GM10248 (cell line): ENCODE data around the gene PLSCR1.
A peak's percentile ranks its signal among the peaks of the same experiment; 100 is the strongest.

ENCODE experiments used
- CTCF ChIA-PET: fragments of 300-600 bp; sonication (Branson Sonifier 250); formaldehyde crosslinking; extraction: SDS; loops from one replicate; lab custom pipeline; 2021; ENCODE audit warnings: antibody characterized with exemption; lab: Yijun Ruan, JAX
- POLR2A ChIA-PET: fragments of 350-650 bp; sonication (Branson Sonifier 250); formaldehyde crosslinking; extraction: SDS; loops from one replicate; lab custom pipeline; 2020; ENCODE audit warnings: antibody characterized with exemption; lab: Yijun Ruan, JAX
- DNase-seq: peaks from one replicate; pipeline ENCODE4 v3.0.0; 2012; ENCODE audit errors: extremely low spot score
- CTCF ChIP-seq: IDR thresholded peaks from 2 replicates; pipeline ENCODE4 v1.5.1; 2012; ENCODE audit warnings: mild to moderate bottlenecking, low read depth; ENCODE audit errors: extremely low read depth, missing control alignments, control extremely low read depth

Gene PLSCR1

DNA sequence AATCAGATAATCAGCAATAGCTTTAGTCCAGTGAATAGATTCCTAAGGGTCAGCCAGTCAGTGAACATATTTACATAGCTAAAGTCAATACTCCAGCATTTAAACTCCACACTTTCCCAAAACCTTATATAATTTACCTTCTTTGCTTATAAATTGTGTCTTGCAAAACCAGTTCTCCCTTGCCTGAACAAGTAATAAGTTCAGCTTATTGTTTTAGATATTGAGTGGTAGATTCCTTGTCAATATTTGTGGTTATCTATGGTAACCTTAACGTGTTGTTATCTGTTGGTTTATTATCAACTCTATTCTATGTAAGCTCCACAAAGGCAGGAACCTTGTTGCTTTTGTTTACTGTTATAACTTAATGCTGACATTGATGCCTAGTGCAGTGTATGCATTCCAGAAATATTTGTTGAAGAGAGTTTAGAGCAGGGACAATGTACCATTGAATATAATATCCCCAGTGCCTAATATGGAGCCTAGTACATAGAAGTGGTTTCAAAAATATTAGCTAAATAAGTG lies 36.7 kb upstream of the PLSCR1 start:
- ChIA-PET POLR2A (no interaction called here), CTCF (interaction anchor here (1.5 to 2.4 kb wide), 2 partner anchors 12 to 392 kb away, joined by 6 to 10 read pairs; no protein-coding TSS in a partner anchor)
- no peak for DNase-seq
- no peak for TF ChIP-seq CTCF

DNA sequence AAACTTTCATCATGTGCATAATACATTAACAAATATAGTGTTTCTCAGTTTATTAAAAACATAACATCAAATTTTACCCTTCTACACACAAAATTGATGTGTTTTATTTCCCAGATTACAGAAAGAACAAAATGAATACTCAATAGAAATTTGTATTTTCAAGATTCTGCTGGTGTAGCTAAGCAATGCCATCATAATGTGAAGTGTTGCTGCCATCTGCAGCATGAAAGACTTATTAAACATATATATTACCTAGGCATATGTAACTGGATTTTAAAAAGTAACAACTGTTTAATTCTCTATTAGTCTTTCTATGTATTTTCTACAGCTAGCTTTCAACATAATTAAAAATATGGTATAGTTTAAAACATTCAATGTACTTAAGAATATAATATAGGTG lies 33.3 kb upstream of the PLSCR1 start:
- peak; percentile 38 for TF ChIP-seq CTCF
- ChIA-PET POLR2A (no interaction called here), CTCF (interaction anchor here (0.7 to 2.3 kb wide), 19 partner anchors 13 to 512 kb away, joined by 3 to 28 read pairs (median 3); partner anchors contain the start of gene PLSCR2)
- no peak for DNase-seq

GRCh38 chr3:146575636-146576035 lies 31.2 kb upstream of the PLSCR1 start:
- DNase-seq: no peak
- ChIA-PET POLR2A (no interaction called here), CTCF (interaction anchor here (0.9 to 1.3 kb wide), 3 partner anchors 18 to 386 kb away, joined by 3 to 6 read pairs (median 5); no protein-coding TSS in a partner anchor)
- TF ChIP-seq CTCF: no peak

GRCh38 chr3:146574173-146574572 lies 29.8 kb upstream of the PLSCR1 start:
- no peak for TF ChIP-seq CTCF
- ChIA-PET POLR2A (no interaction called here), CTCF (interaction anchor here (2.8 kb wide), 1 partner anchor 385 kb away, joined by 13 read pairs; no protein-coding TSS in a partner anchor)
- no peak for DNase-seq

DNA sequence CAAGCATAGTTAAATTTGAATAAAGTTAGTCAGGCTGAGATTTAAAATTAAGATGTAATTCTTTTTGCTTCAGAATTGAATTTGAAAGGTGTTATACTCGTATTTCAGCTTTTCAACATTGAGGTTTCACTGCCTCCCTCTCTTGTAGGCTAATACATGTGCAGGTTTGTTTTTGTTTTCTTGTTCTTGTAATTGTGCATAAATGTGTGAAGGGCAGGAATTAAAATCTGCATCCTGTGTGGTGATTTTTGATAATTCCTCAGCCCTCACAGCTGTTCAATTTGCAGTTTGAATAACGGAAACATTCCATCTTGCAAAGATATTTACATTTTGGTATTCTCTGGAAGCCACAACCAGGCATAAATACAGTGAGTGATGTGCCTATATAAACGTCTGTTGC lies 24.9 kb upstream of the PLSCR1 start:
- POLR2A ChIA-PET: no interaction called here
- no peak for TF ChIP-seq CTCF
- DNase-seq: no peak
- CTCF ChIA-PET: interaction anchor here (1.9 kb wide), 1 partner anchor 11 kb away, joined by 6 read pairs; no protein-coding TSS in a partner anchor

DNA sequence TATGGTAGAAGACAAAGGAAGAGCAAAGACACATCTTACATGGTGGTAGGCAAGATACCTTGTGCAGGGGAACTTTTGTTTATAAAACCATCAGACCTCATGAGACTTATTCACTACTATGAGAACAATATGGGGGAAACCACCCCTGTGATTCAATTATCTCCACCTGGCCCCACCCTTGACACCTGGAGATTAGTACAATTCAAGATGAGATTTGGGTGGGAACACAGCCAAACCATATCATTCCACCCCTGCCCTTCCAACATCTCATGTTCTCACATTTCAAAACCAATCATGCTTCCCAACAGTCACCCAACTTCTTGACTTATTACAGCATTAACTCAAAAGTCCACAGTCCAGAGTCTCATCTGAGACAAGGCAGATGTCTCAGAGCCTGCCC lies 21.7 kb upstream of the PLSCR1 start:
- ChIA-PET POLR2A (no interaction called here), CTCF (interaction anchor here (1.0 kb wide), 1 partner anchor 375 kb away, joined by 3 read pairs; no protein-coding TSS in a partner anchor)
- no peak for TF ChIP-seq CTCF
- DNase-seq: no peak
